Muscle layer of duodenum (tissue), 2 donors: ENCODE results near the gene ARHGAP27.
"Not testable (repeated sequence)": the region's sequence is repeated elsewhere in the genome, so short reads cannot be mapped to it uniquely, and the experiment has no call there.

Source experiments
- H3K27ac ChIP-seq: one replicate; pipeline ENCODE4 v1.7.0; 2013; ENCODE audit warnings: mild to moderate bottlenecking, low read length
- H3K27me3 ChIP-seq: one replicate; pipeline ENCODE4 v1.7.0; 2013; ENCODE audit warnings: low read depth, mild to moderate bottlenecking, control low read depth, low read length
- H3K36me3 ChIP-seq, 2 donors: one replicate each; pipeline ENCODE4 v1.7.0; 2013; ENCODE audit warnings: low read length in 2 of 2, control low read depth in 1 of 2, mild to moderate bottlenecking in 1 of 2; ENCODE audit not compliant: insufficient read depth in 2 of 2, control insufficient read depth in 1 of 2
- H3K4me1 ChIP-seq, 2 donors: one replicate each; pipeline ENCODE4 v1.7.0; 2013; ENCODE audit warnings: low read length in 2 of 2, mild to moderate bottlenecking in 2 of 2, control low read depth in 1 of 2, moderate library complexity in 1 of 2; ENCODE audit not compliant: insufficient read depth in 2 of 2, control insufficient read depth in 1 of 2
- H3K4me3 ChIP-seq, 2 donors: one replicate each; pipeline ENCODE4 v1.7.0; 2013; ENCODE audit warnings: low read length in 2 of 2, low read depth in 1 of 2, mild to moderate bottlenecking in 1 of 2
- H3K9me3 ChIP-seq, 2 donors: one replicate each; pipeline ENCODE4 v1.7.0; 2013; ENCODE audit warnings: low read length in 2 of 2, control low read depth in 1 of 2, mild to moderate bottlenecking in 1 of 2; ENCODE audit not compliant: control insufficient read depth in 1 of 2
- donor health status: healthy.

ARHGAP27 gene

DNA sequence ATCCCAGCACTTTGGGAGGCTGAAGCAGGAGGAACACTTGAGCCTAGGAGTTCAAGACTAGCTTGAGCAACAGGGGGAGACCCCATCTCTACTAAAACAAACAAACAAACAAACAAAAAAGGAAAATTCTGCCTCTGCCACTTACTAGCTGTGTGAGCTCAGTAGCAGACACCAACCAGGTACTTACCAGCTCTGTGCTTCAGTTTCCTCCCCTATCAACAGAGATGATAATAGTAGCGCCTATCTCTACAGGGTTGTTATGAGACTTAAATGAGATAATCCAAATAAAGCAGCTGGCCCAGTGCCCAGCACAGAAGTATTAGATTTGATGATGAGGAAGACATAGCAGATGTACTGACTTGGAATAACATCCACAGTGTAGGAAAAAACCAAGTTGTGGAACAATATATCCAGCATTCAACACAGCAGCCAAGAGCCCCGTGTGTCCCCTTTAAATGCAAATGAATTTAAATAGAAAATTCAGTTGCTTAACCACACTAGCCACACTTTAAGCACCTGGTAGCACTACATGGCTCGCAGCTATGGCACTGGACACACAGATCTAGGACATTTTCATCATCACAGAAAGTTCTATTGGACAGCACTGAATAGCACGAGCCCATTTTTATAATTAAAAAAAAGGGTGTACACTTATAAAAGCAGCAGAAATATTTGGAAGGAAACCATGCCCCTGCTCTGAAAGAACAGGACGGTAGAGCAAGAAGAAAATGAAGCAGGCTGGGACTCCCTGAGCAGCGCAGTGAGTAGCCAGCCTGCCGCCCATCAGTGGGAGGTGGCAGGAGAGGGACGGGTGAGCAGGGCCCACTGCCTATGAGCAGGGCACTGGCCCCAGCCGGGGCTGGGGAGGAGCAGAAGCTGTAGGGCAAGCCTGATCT lies 19.9 kb upstream of the ARHGAP27 start:
- not testable (repeated sequence) for H3K4me1 ChIP-seq, H3K27me3 ChIP-seq, H3K27ac ChIP-seq, H3K4me3 ChIP-seq, H3K9me3 ChIP-seq
- peaks cover 0 to 28% of the 10 kb centered on the region in 2 donors for H3K36me3 ChIP-seq

DNA sequence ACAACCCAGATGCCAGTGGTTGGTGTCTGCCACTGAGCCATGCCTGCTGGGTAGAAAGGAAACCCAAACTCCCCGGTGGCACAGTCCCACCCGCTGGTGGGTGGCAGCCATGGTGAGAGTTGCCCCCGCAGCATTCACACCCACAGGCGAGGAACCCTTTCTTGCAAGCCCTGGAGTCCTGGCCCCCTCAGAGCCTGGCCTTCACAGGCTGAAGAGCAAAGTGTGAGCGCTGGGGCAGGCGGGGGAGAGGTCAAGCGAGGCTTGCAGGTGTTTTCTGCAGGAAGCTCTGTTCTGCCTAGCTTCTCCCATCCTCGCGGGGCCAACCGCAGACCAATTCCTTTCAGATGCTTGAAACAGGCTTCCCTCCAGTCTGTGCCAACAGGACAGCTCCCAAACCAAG lies 19.0 kb upstream of the ARHGAP27 start:
- not testable (repeated sequence) for H3K9me3 ChIP-seq, H3K4me3 ChIP-seq, H3K27me3 ChIP-seq, H3K27ac ChIP-seq, H3K4me1 ChIP-seq
- H3K36me3 ChIP-seq, result peaks cover 0 to 28% of the 10 kb centered on the region in 2 donors

DNA sequence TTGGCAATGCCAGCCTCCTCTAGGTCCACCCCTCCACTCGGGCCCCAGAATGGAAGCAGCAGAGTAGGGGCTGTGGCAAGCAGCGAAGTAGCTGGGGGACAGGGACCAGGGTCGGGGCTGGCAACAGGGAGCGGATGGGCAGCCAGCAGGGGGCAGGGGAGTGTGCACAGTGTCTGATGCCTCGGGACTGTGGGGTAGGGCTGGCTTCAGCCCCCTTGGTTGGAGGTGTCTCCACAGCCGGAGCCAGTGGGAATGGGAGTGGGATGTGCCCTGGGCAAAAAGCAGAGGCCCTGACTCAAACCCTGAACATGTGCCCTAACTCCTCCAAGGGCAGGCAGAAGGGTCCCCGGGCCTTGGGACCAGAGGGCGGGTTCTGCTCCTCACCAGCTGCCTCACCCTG lies 18.5 kb upstream of the ARHGAP27 start:
- Histone ChIP-seq H3K9me3 (no peaks in the 10 kb centered on the region), H3K27ac (no peak overlapping the region), H3K4me3 (no peak overlapping the region), H3K36me3 (peaks cover 0 to 24% of the 10 kb centered on the region in 2 donors), H3K27me3 (no peaks in the 10 kb centered on the region), H3K4me1 (no peaks in the 10 kb centered on the region)

DNA sequence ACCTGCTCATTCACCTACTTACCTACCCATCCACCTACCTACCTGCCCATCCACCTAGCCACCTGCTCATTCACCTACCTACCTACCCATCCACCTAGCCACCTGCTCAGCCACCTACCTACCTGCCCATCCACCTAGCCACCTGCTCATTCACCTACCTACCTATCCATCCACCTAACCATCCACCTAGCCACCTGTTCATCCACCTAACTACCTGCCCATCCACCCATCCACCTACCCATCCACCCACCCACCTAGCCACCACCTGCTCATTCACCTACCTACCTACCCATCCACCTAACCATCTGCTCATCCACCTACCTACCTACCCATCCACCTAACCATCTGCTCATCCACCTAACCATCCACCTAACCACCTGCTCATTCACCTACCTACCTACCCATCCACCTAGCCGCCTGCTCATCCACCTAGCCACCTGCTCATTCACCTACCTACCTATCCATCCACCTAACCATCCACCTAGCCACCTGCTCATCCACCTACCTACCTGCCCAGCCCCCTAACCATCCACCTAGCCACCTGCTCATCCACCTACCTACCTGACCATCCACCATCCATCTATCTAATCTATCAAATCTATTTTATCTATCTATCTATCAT lies 17.1 kb upstream of the ARHGAP27 start:
- not testable (repeated sequence) for H3K4me3 ChIP-seq
- peaks cover 0 to 24% of the 10 kb centered on the region in 2 donors for H3K36me3 ChIP-seq

DNA sequence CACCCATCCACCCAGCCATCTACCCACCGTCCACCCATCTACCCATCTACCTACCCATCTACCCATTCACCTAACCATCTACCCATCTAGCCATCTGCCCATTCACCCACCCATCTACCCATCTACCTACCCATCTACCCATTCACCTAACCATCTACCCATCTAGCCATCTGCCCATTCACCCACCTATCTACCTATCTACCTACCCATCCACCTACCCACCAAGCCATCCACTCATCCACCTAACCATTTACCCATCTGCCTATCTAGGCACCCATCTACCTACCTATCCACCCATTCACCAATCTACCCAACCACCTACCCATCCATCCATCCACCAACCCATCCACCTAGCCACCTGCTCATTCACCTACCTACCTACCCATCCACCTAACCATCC lies 16.6 kb upstream of the ARHGAP27 start:
- not testable (repeated sequence) for H3K9me3 ChIP-seq, H3K4me1 ChIP-seq, H3K27me3 ChIP-seq, H3K4me3 ChIP-seq, H3K27ac ChIP-seq
- peaks cover 0 to 26% of the 10 kb centered on the region in 2 donors for H3K36me3 ChIP-seq

More for the DNA sequence above, 17.1 kb upstream of the ARHGAP27 start:
- H3K27me3 ChIP-seq, H3K9me3 ChIP-seq, H3K27ac ChIP-seq, H3K4me1 ChIP-seq: not testable (repeated sequence)

DNA sequence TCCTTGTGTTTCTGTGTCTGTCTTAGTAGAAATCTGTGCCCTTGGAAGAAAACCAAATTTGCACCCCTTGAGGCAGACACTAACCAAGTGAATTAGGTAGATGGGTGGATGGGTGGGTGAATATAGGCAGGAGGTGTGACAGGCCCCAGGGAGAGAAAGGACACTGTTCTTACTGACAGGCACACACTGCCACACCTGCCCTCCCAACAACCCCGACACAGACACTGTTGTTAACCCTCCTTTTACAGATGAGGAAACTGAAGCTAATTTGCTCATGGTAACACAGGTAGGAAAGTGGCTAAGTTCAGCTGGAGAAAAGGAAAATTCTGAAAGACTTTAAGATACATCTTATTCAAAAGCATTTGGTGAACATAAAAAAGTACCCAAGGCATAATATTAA lies 15.8 kb upstream of the ARHGAP27 start:
- not testable (repeated sequence) for H3K4me3 ChIP-seq, H3K4me1 ChIP-seq, H3K9me3 ChIP-seq, H3K27me3 ChIP-seq, H3K27ac ChIP-seq
- peaks cover 0 to 30% of the 10 kb centered on the region in 2 donors for H3K36me3 ChIP-seq

DNA sequence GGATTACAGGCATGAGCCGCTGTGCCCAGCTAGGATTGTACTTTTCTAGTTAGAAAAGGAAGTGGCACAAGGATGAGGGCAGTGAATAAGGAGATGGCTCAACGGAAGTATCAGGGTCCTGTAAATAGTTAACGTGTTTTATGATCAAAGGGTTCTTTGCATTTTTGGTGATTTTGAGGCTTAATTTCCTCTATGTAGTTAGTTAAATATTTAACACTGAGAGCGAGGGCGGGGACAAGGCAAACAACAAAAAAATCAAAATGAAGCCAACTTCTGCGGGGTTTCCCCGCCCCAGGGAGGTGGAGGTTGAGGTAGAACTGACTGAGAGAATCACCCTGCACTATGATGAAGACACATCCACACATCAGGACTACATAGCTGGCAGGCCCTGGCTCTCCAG lies 15.4 kb upstream of the ARHGAP27 start:
- not testable (repeated sequence) for H3K27ac ChIP-seq, H3K4me1 ChIP-seq, H3K27me3 ChIP-seq, H3K9me3 ChIP-seq, H3K4me3 ChIP-seq
- H3K36me3 ChIP-seq, result peaks cover 0 to 26% of the 10 kb centered on the region in 2 donors

DNA sequence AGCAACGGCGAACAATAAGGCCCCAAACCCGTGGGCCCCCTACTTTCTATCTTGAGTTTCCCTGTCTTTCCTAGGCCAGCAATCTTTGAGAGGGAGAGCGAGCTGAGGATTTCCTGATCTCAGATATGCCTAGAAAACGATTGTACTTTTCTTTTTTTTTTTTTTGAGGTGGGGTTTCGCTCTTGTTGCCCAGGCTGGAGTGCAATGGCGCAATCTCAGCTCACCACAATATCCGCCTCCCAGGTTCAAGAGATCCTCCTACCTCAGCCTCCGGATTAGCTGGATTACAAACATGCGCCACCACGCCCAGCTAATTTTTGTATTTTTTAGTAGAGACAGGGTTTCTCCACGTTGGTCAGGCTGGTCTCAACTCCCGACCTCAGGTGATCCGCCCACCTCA lies 15.0 kb upstream of the ARHGAP27 start:
- H3K36me3 ChIP-seq, result peaks cover 0 to 25% of the 10 kb centered on the region in 2 donors
- H3K27ac ChIP-seq, H3K4me3 ChIP-seq, H3K27me3 ChIP-seq, H3K4me1 ChIP-seq, H3K9me3 ChIP-seq: not testable (repeated sequence)

DNA sequence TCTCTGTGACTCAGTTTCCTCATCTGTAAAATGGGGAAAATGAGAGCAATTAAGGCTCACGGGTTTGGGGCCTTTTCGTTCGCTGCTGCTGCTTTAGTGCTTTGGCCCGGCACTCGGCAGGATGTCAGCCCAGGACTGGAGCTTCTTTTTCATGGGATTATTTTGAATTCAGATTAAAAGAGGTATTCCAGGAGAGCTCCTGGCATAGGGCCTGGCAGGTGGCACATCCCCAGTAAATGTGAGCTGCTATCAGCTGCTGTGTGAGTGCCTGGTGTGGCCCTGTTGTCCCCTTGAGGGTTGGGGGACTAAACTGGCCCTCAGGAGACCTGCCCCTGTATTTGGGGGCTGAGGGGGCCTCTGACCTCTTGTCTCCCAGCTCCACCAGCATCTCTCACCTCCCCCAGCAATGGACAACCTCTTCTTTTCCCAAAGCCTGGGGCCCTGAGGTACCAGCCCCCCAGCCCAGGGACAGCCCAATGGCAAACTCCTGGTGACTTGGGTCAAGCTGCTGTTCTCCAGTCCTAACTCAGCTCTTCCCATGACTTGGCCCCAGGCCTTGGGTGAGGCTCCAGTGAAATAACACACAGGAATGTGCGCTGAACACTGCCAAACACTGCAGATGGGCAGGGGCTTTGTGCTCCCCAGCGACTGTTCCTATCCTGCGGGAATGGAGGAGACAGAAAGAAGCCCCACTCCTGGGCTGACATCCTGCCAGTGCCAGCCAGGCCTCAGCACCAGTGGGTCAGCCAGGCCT lies 14.4 kb upstream of the ARHGAP27 start:
- not testable (repeated sequence) for H3K4me1 ChIP-seq, H3K27me3 ChIP-seq, H3K27ac ChIP-seq, H3K9me3 ChIP-seq, H3K4me3 ChIP-seq
- peaks cover 0 to 25% of the 10 kb centered on the region in 2 donors for H3K36me3 ChIP-seq

DNA sequence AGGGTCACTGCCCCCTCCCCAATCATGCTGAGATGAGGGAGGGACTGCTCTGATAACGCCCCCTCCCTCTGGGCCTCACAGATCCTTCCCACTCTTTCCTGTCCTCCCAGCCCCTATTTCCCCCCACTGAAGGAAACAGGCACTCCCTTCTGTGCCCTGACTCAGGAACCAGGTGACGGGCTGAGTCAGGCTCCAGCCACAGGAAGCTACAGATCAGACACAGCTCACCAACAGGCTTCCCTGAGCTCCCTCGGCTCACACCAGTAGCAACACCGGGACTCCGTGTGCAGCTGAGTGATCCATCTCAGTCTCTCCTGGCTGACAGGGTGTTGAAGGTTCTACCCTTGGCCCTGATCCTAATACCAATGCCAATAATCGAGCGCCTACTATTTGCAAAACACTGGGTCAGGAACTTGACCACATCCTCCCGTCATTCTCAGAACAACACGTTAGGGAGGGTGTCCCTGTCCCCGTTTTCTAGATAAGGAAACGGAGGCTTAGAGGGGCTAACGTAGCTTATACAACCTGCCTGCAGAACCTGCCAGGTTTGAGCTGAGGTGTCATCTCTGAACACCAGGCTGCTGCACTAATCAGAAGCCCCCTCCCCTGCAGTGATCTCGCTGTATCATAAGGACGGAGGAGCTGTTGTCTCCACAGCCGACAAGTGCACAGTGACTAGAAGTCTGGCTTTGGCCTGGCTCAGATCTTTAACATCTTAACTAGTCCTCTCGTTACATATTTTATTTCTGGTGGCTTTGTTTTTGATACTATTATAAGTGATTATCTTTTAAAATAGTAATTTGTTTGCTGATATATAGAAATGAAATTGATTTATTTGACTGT lies 13.5 kb upstream of the ARHGAP27 start:
- H3K27ac ChIP-seq, H3K27me3 ChIP-seq, H3K4me1 ChIP-seq, H3K9me3 ChIP-seq, H3K4me3 ChIP-seq: not testable (repeated sequence)
- peaks cover 0 to 21% of the 10 kb centered on the region in 2 donors for H3K36me3 ChIP-seq
